Testis (tissue), 2 donors: Measurements from ENCODE around the gene CAMKK2.

Experiments used
- POLR2A ChIP-seq: fragments of 450-650 bp; IDR thresholded peaks from one replicate; pipeline ENCODE4 v1.6.1; 2017; ENCODE audit warnings: antibody characterized with exemption, mild to moderate bottlenecking, moderate library complexity
- TF ChIP-seq, protein P1 (sequence below), 3 experiments: fragments of 450-650 bp in 2 of 3; fragments of 200-600 bp in 1 of 3; sonication (generic) in 1 of 3; IDR thresholded peaks; one replicate each; pipeline ENCODE4 v1.5.1; 2016 to 2019; ENCODE audit warnings: antibody characterized with exemption in 3 of 3, mild to moderate bottlenecking in 2 of 3, moderate library complexity in 1 of 3

DNA sequence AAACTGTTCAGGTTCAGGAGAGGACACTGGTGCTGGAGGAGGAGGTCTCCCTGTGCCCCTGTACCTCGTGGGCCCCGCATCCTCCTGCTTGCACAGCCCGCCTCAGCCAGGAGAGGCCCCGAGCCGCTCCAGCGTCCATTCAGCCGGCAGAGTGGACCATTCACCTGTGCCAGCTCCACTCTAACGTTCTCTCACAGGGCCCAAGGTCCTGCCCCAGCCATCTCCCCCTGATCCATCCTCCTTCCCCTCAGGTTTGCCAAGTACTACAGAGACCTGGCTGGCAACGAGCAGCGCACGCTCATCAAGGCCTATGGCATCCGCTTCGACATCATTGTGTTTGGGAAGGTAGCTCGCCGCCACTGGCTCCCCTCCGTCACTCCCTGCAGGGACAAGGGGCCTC lies 64.3 kb downstream of the CAMKK2 start:
- TF ChIP-seq, protein P1, sequence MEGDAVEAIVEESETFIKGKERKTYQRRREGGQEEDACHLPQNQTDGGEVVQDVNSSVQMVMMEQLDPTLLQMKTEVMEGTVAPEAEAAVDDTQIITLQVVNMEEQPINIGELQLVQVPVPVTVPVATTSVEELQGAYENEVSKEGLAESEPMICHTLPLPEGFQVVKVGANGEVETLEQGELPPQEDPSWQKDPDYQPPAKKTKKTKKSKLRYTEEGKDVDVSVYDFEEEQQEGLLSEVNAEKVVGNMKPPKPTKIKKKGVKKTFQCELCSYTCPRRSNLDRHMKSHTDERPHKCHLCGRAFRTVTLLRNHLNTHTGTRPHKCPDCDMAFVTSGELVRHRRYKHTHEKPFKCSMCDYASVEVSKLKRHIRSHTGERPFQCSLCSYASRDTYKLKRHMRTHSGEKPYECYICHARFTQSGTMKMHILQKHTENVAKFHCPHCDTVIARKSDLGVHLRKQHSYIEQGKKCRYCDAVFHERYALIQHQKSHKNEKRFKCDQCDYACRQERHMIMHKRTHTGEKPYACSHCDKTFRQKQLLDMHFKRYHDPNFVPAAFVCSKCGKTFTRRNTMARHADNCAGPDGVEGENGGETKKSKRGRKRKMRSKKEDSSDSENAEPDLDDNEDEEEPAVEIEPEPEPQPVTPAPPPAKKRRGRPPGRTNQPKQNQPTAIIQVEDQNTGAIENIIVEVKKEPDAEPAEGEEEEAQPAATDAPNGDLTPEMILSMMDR (IDR thresholded peaks at IDR 0.05), result no peak
- TF ChIP-seq POLR2A, result no peak
